HCT116 (cell line): ENCODE measurements around the gene ATRIP. TPM values are rescaled to one million over a fixed set of nuclear protein-coding genes. Genes with fewer than 3 reads are reported as not detected.

Experiments
- ATAC-seq: fragments of 200-7000 bp; cut with Tn5 transposase; 2 replicates; pipeline ENCODE4 v1.9.1; 2020; ENCODE audit warnings: mild to moderate bottlenecking, moderate library complexity
- BruUV-seq: library from RNA; stranded (reverse); fragments of 400-500 nt; replicated peaks from 2 replicates; lab custom pipeline; 2021; lab: Mats Ljungman, UMichigan
- CTCF ChIA-PET: fragments of 300-600 bp; sonication (Branson Sonifier 250); formaldehyde crosslinking; loops from one replicate; lab custom pipeline; 2021; ENCODE audit warnings: antibody characterized with exemption; lab: Charles Lee
- POLR2A ChIA-PET: fragments of 300-600, 350-600 bp; sonication (Branson Sonifier 250); formaldehyde crosslinking; loops from one replicate; lab custom pipeline; 2021; ENCODE audit warnings: antibody characterized with exemption; lab: Charles Lee
- RAD21 ChIA-PET, 2 experiments: fragments of 300-600 bp; sonication (Branson Sonifier 250); formaldehyde crosslinking; loops; one replicate each; lab custom pipeline; 2023; ENCODE audit warnings: low total read pairs in 2 of 2; ENCODE audit not compliant: uncharacterized antibody in 2 of 2, unreplicated experiment in 2 of 2, low non-redundant PET in 1 of 2; lab: Charles Lee
- DNase-seq: peaks from one replicate; pipeline ENCODE4 v3.0.0-alpha.2; 2010; ENCODE audit warnings: low read depth, low spot score
- H2AFZ ChIP-seq: fragments of 200-600 bp; shearing (Covaris generic), sonication (generic); 2 replicates; pipeline ENCODE4 v1.6.1; 2017; ENCODE audit warnings: low read depth, mixed run types, mixed read lengths, antibody characterized with exemption, low read length; ENCODE audit not compliant: poor library complexity, severe bottlenecking
- H3K27ac ChIP-seq: 2 replicates; pipeline ENCODE4 v1.5.1; 2012; ENCODE audit warnings: low read depth, low read length
- H3K27me3 ChIP-seq: fragments of 200-600 bp; sonication (generic); 2 replicates; pipeline ENCODE4 v1.6.1; 2016; ENCODE audit warnings: mixed run types, low read length, mixed read lengths; ENCODE audit not compliant: insufficient read depth
- H3K36me3 ChIP-seq, 2 experiments: fragments of 200-500 bp in 1 of 2; fragments of 200-600 bp in 1 of 2; sonication (Bioruptor generic) in 1 of 2; sonication (generic) in 1 of 2; 2 replicates each; pipeline versions ENCODE4 v1.5.1 to v1.6.1; 2014 to 2016; ENCODE audit warnings: low read length in 2 of 2, inconsistent platforms in 1 of 2, mixed read lengths in 1 of 2, mixed run types in 1 of 2; ENCODE audit not compliant: insufficient read depth in 2 of 2, control insufficient read depth in 1 of 2
- H3K4me1 ChIP-seq, 2 experiments: fragments of 200-600 bp in 1 of 2; sonication (generic) in 1 of 2; 2 replicates each; pipeline versions ENCODE4 v1.5.1 to v1.6.1; 2012 to 2017; ENCODE audit warnings: low read length in 2 of 2, inconsistent platforms in 1 of 2, mild to moderate bottlenecking in 1 of 2, mixed read lengths in 1 of 2, mixed run types in 1 of 2, moderate library complexity in 1 of 2; ENCODE audit not compliant: insufficient read depth in 2 of 2, control insufficient read depth in 1 of 2
- H3K4me2 ChIP-seq: fragments of 200-600 bp; sonication (generic); 2 replicates; pipeline ENCODE4 v1.6.1; 2017; ENCODE audit warnings: mixed run types, low read length, mixed read lengths
- H3K4me3 ChIP-seq, 2 experiments: fragments of 200-600 bp in 1 of 2; sonication (generic) in 1 of 2; replicated peaks in 1 of 2; 2 replicates each; pipeline ENCODE4 v1.5.1; 2011 to 2016; ENCODE audit warnings: low read length in 2 of 2, control low read depth in 1 of 2, low read depth in 1 of 2, mild to moderate bottlenecking in 1 of 2, mixed read lengths in 1 of 2, mixed run types in 1 of 2
- H3K79me2 ChIP-seq: fragments of 200-600 bp; sonication (generic); 2 replicates; pipeline ENCODE4 v1.6.1; 2017; ENCODE audit warnings: mild to moderate bottlenecking, mixed run types, low read length, moderate library complexity, mixed read lengths; ENCODE audit not compliant: insufficient read depth
- H3K9ac ChIP-seq: fragments of 200-600 bp; sonication (generic); 2 replicates; pipeline ENCODE4 v1.6.1; 2016; ENCODE audit warnings: low read length, mixed read lengths
- H3K9me2 ChIP-seq: fragments of 200-600 bp; sonication (generic), shearing (Covaris generic); 2 replicates; pipeline ENCODE4 v1.6.1; 2017; ENCODE audit warnings: mixed run types, mild to moderate bottlenecking, moderate library complexity; ENCODE audit not compliant: insufficient read depth
- H3K9me3 ChIP-seq, 2 experiments: fragments of 200-500 bp in 1 of 2; fragments of 200-600 bp in 1 of 2; sonication (Bioruptor generic) in 1 of 2; sonication (generic) in 1 of 2; 2 replicates each; pipeline ENCODE4 v1.6.1; 2014 to 2017; ENCODE audit warnings: low read length in 2 of 2, mixed read lengths in 2 of 2, inconsistent platforms in 1 of 2, low read depth in 1 of 2, mild to moderate bottlenecking in 1 of 2, mixed run types in 1 of 2, moderate library complexity in 1 of 2; ENCODE audit not compliant: control insufficient read depth in 1 of 2, insufficient read depth in 1 of 2
- H4K20me1 ChIP-seq: fragments of 200-600 bp; sonication (generic), shearing (Covaris generic); 2 replicates; pipeline ENCODE4 v1.6.1; 2017; ENCODE audit warnings: mixed run types, mild to moderate bottlenecking, moderate library complexity; ENCODE audit not compliant: insufficient read depth
- CBX3 ChIP-seq: IDR thresholded peaks from 2 replicates; pipeline ENCODE4 v1.6.1; 2012; ENCODE audit warnings: low read depth
- EZH2 ChIP-seq: fragments of 200-600 bp; sonication (generic); IDR thresholded peaks from 2 replicates; pipeline ENCODE4 v1.6.1; 2017; ENCODE audit warnings: antibody characterized with exemption, mixed run types
- EZH2phosphoT487 ChIP-seq: fragments of 200-600 bp; IDR thresholded peaks from 2 replicates; pipeline ENCODE4 v1.6.1; 2018; ENCODE audit warnings: antibody characterized with exemption, borderline replicate concordance
- MAX ChIP-seq: IDR thresholded peaks from 2 replicates; pipeline ENCODE4 v1.6.1; 2012
- RAD21 ChIP-seq: IDR thresholded peaks from 2 replicates; pipeline ENCODE4 v1.6.1; 2012; ENCODE audit warnings: low read depth, mild to moderate bottlenecking
- TCF7L2 ChIP-seq: IDR thresholded peaks from 2 replicates; pipeline ENCODE4 v1.7.0; 2011; ENCODE audit warnings: borderline replicate concordance, inconsistent platforms; ENCODE audit not compliant: insufficient read depth, insufficient read length; ENCODE audit errors: extremely low read depth
- intact Hi-C: fragments of 100-400 bp; cut with micrococcal nuclease; formaldehyde crosslinking; loops from 2 replicates; pipeline ENCODE4 v1.10.0; 2022
- total RNA-seq: library from RNA; stranded (reverse); gene quantifications from one replicate; pipeline ENCODE4 v1.2.1, GENCODE V29; 2021; ENCODE audit not compliant: unreplicated experiment

Gene ATRIP
- total RNA-seq, 1 experiment from 2014 or later, result 15.6 TPM

GRCh38 chr3:48422681-48423080 is 23.9 kb upstream of the ATRIP start:
- H3K36me3 ChIP-seq, result no peaks in the 10 kb centered on the region

GRCh38 chr3:48423241-48423882 is 23.2 kb upstream of the ATRIP start:
- Histone ChIP-seq H3K4me2 (no peak overlapping the region), H3K9me3 (no peaks in the 10 kb centered on the region), H3K27ac (no peak overlapping the region), H3K4me3 (no peak overlapping the region), H3K9ac (no peak overlapping the region), H4K20me1 (no peaks in the 10 kb centered on the region), H3K79me2 (no peaks in the 10 kb centered on the region; the same call in 1 of the 2 replicates), H3K27me3 (no peaks in the 10 kb centered on the region), H3K4me1 (peaks cover 5 to 9% of the 10 kb centered on the region in 2 experiments), H3K36me3 (no peaks in the 10 kb centered on the region), H3K9me2 (no peaks in the 10 kb centered on the region), H2AFZ (no peak overlapping the region)
- ChIA-PET CTCF (interaction anchor here (1.0 to 3.5 kb wide), 3 partner anchors 9 to 22 kb away, joined by 4 to 18 read pairs (median 7); no protein-coding TSS in a partner anchor), RAD21 (no interaction called here), POLR2A (no interaction called here)
- DNase-seq, result no peak
- BruUV-seq, result no TSS peak
- intact Hi-C loops, result no loop called here
- ATAC-seq, result no peak
- TF ChIP-seq RAD21 (no peak), EZH2 (no peak), CBX3 (no peak), EZH2phosphoT487 (no peak)

More at GRCh38 chr3:48422681-48423080, 23.9 kb upstream of the ATRIP start:
- Histone ChIP-seq H3K27me3 (no peaks in the 10 kb centered on the region), H3K27ac (no peak overlapping the region), H3K79me2 (no peaks in the 10 kb centered on the region), H4K20me1 (no peaks in the 10 kb centered on the region), H3K4me2 (no peak overlapping the region), H3K9me3 (no peaks in the 10 kb centered on the region), H2AFZ (no peak overlapping the region), H3K4me3 (no peak overlapping the region), H3K9ac (no peak overlapping the region), H3K4me1 (peaks cover 0 to 2% of the 10 kb centered on the region in 2 experiments; a peak in 2 of 4 replicates), H3K9me2 (no peaks in the 10 kb centered on the region)
- RAD21 ChIA-PET, result no interaction called here
- no peak for TF ChIP-seq TCF7L2
- TF ChIP-seq EZH2, result no peak
- TF ChIP-seq MAX, result no peak
- intact Hi-C loops, result no loop called here
- no TSS peak for BruUV-seq
- ATAC-seq (no peak), DNase-seq (no peak)
- POLR2A ChIA-PET, result no interaction called here
- CTCF ChIA-PET, result interaction anchor here (1.0 to 3.5 kb wide), 3 partner anchors 10 to 22 kb away, joined by 4 to 18 read pairs (median 7); no protein-coding TSS in a partner anchor
